HepG2 (cell line): ENCODE results near the gene URB1. TPM values are rescaled to one million over a fixed set of nuclear protein-coding genes. Genes with fewer than 3 reads are reported as not detected.

Experiments used
- AKNA ChIP-seq: sonication (generic); formaldehyde crosslinking; IDR thresholded peaks from 2 replicates; pipeline ENCODE4 v1.4.0; 2020; ENCODE audit warnings: missing genetic modification reagents, borderline replicate concordance
- ARID5B ChIP-seq: IDR thresholded peaks from 2 replicates; pipeline ENCODE4 v1.4.0; 2020; ENCODE audit warnings: mild to moderate bottlenecking, missing genetic modification reagents
- CREB3 ChIP-seq: sonication (generic); formaldehyde crosslinking; IDR thresholded peaks from 2 replicates; pipeline ENCODE4 v1.5.0; 2020; ENCODE audit warnings: missing genetic modification reagents
- HNF4A ChIP-seq: sonication (generic); formaldehyde crosslinking; IDR thresholded peaks from 2 replicates; pipeline ENCODE4 v1.4.0; 2020; ENCODE audit warnings: missing genetic modification reagents
- KAT7 ChIP-seq: IDR thresholded peaks from 2 replicates; pipeline ENCODE4 v1.6.1; 2018; ENCODE audit warnings: borderline replicate concordance, missing compliant biosample characterization
- KAT8 ChIP-seq: IDR thresholded peaks from 2 replicates; pipeline ENCODE4 v1.6.1; 2016; ENCODE audit warnings: missing genetic modification reagents, missing compliant biosample characterization
- PTBP1 ChIP-seq: fragments of 200-400 bp; formaldehyde crosslinking; IDR thresholded peaks from 2 replicates; pipeline ENCODE4 v1.6.1; 2018; ENCODE audit warnings: low read length, low read depth; ENCODE audit not compliant: poor library complexity, severe bottlenecking
- RBFOX2 ChIP-seq: fragments of 200-400 bp; formaldehyde crosslinking; IDR thresholded peaks from 2 replicates; pipeline ENCODE4 v1.6.1; 2017; ENCODE audit warnings: low read depth, mild to moderate bottlenecking, low read length
- SMYD3 ChIP-seq: sonication (generic); formaldehyde crosslinking; IDR thresholded peaks from 2 replicates; pipeline ENCODE4 v1.8.1; 2023; ENCODE audit warnings: mild to moderate bottlenecking, missing genetic modification reagents
- TAF1 ChIP-seq: sonication (generic); formaldehyde crosslinking; IDR thresholded peaks from 2 replicates; pipeline ENCODE4 v1.4.0; 2020; ENCODE audit warnings: missing genetic modification reagents
- ZNF234 ChIP-seq: sonication (generic); formaldehyde crosslinking; conservative IDR thresholded peaks from 2 replicates; pipeline ENCODE4 v1.5.1; 2020; ENCODE audit warnings: mild to moderate bottlenecking, missing genetic modification reagents
- ZNF615 ChIP-seq: sonication (generic); formaldehyde crosslinking; IDR thresholded peaks from 2 replicates; pipeline ENCODE4 v1.5.0; 2020; ENCODE audit warnings: mild to moderate bottlenecking, missing genetic modification reagents, borderline replicate concordance
- ZNF709 ChIP-seq: sonication (generic); formaldehyde crosslinking; IDR thresholded peaks from 2 replicates; pipeline ENCODE4 v1.5.0; 2020; ENCODE audit warnings: mild to moderate bottlenecking, missing genetic modification reagents
- ZNF746 ChIP-seq: sonication (generic); formaldehyde crosslinking; IDR thresholded peaks from 2 replicates; pipeline ENCODE4 v1.8.0; 2022; ENCODE audit warnings: mild to moderate bottlenecking, missing genetic modification reagents
- polyA plus RNA-seq, 8 experiments: library from polyadenylated mRNA; depleted of rRNA in 3 of 8; stranded (reverse) in 7 of 8; unstranded in 1 of 8; fragments of >200 nt; fragmentation: Illumina TruSeq in 4 of 8; extraction: Trizol in 4 of 8; gene quantifications; 2 replicates each; pipeline versions ENCODE4 v1.2.1 to v1.2.3, GENCODE V29; 2011 to 2016; ENCODE audit warnings: low read depth in 4 of 8, missing spikeins in 1 of 8, mixed read lengths in 1 of 8; ENCODE audit not compliant: insufficient read depth in 1 of 8
- total RNA-seq, 5 experiments: library from RNA; depleted of rRNA; stranded (reverse); fragments of >200 nt; fragmentation: Illumina TruSeq; extraction: Trizol; gene quantifications; 2 replicates each; pipeline ENCODE4 v1.2.3, GENCODE V29; 2016; ENCODE audit warnings: low read depth in 1 of 5
- TF ChIP-seq, protein P1 (sequence below): sonication (generic); formaldehyde crosslinking; conservative IDR thresholded peaks from 2 replicates; pipeline ENCODE4 v1.8.0; 2022; ENCODE audit warnings: missing genetic modification reagents
- TF ChIP-seq, protein P2 (sequence below): IDR thresholded peaks from 2 replicates; pipeline ENCODE4 v1.6.1; 2016

URB1 gene
- total and polyA plus RNA-seq, 2 of the 13 experiments (the other 11 are each of a cell fraction or from before 2014, with no cell fraction given) = 4.5 to 16.7 TPM

- no peak for TF ChIP-seq ARID5B (CRISPR knock-in tag)
- 0 out of 2 replicates have a peak, but pooled peaks have one; percentile 31 for TF ChIP-seq ZNF709
- TF ChIP-seq, protein P1, sequence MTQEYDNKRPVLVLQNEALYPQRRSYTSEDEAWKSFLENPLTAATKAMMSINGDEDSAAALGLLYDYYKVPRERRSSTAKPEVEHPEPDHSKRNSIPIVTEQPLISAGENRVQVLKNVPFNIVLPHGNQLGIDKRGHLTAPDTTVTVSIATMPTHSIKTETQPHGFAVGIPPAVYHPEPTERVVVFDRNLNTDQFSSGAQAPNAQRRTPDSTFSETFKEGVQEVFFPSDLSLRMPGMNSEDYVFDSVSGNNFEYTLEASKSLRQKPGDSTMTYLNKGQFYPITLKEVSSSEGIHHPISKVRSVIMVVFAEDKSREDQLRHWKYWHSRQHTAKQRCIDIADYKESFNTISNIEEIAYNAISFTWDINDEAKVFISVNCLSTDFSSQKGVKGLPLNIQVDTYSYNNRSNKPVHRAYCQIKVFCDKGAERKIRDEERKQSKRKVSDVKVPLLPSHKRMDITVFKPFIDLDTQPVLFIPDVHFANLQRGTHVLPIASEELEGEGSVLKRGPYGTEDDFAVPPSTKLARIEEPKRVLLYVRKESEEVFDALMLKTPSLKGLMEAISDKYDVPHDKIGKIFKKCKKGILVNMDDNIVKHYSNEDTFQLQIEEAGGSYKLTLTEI = no peak
- TF ChIP-seq TAF1 (CRISPR knock-in tag) = peak; percentile 83
- TF ChIP-seq AKNA = no peak
- TF ChIP-seq RBFOX2 = peak; percentile 77
- no peak for TF ChIP-seq CREB3 (CRISPR knock-in tag)
- no peak for TF ChIP-seq ZNF234 (CRISPR knock-in tag)
- no peak for TF ChIP-seq ZNF615
- TF ChIP-seq KAT7 (CRISPR knock-in tag) = no peak; the same call in 1 of the 2 replicates
- TF ChIP-seq HNF4A (CRISPR knock-in tag) = no peak
- TF ChIP-seq ZNF746 = 0 out of 2 replicates have a peak, but pooled peaks have one; percentile 11
- no peak for TF ChIP-seq PTBP1
- TF ChIP-seq SMYD3 (CRISPR knock-in tag) = no peak
- TF ChIP-seq, protein P2, sequence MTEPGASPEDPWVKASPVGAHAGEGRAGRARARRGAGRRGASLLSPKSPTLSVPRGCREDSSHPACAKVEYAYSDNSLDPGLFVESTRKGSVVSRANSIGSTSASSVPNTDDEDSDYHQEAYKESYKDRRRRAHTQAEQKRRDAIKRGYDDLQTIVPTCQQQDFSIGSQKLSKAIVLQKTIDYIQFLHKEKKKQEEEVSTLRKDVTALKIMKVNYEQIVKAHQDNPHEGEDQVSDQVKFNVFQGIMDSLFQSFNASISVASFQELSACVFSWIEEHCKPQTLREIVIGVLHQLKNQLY (CRISPR knock-in tag) = no peak
- TF ChIP-seq KAT8 (CRISPR knock-in tag) = peak; percentile 92
Observed at GRCh38 chr21:32278518-32279376, 114.1 kb downstream of the URB1 start, which contains the start of gene MIS18A (continued).
